H1 (cell line): ENCODE data around the gene CRKL. TPM values are rescaled to one million over a fixed set of nuclear protein-coding genes. Genes with fewer than 3 reads are reported as not detected.
"Not testable (repeated sequence)": the region's sequence is repeated elsewhere in the genome, so short reads cannot be mapped to it uniquely, and the experiment has no call there.

ENCODE experiments used
- CTCF ChIA-PET: fragments of 300-600 bp; sonication (Branson Sonifier 250); formaldehyde crosslinking; loops from one replicate; lab custom pipeline; 2021; ENCODE audit not compliant: partially characterized antibody; lab: Charles Lee
- POLR2A ChIA-PET: fragments of 300-600 bp; sonication (Branson Sonifier 250); formaldehyde crosslinking; loops from one replicate; lab custom pipeline; 2021; ENCODE audit warnings: inconsistent platforms; ENCODE audit not compliant: partially characterized antibody; lab: Charles Lee
- DNase-seq, 2 experiments: peaks; one replicate each; pipeline versions ENCODE4 v3.0.0 to v3.0.0-alpha.2; 2010 to 2022; ENCODE audit warnings: low spot score in 2 of 2, low read depth in 1 of 2, mixed read lengths in 1 of 2
- FAIRE-seq: peaks from 2 replicates; lab custom pipeline; 2011; peaks lifted over from hg19 to GRCh38; lab: Jason Lieb, UNC
- H2AFZ ChIP-seq: 2 replicates; pipeline ENCODE4 v1.8.1; 2012; ENCODE audit warnings: low read length, inconsistent platforms
- H2AK5ac ChIP-seq: 2 replicates; pipeline ENCODE4 v1.6.1; 2013; ENCODE audit warnings: low read depth, low read length
- H2BK120ac ChIP-seq: replicated peaks from 2 replicates; pipeline ENCODE3; 2013; ENCODE audit warnings: low read depth, low read length, inconsistent platforms
- H2BK12ac ChIP-seq: 2 replicates; pipeline ENCODE4 v1.6.1; 2013; ENCODE audit warnings: low read depth, low read length
- H2BK15ac ChIP-seq: 2 replicates; pipeline ENCODE4 v1.6.1; 2013; ENCODE audit warnings: low read length
- H2BK20ac ChIP-seq: 2 replicates; pipeline ENCODE4 v1.6.1; 2013; ENCODE audit warnings: low read length
- H2BK5ac ChIP-seq: 2 replicates; pipeline ENCODE4 v1.6.1; 2013; ENCODE audit warnings: low read depth, low read length
- H3K14ac ChIP-seq: 2 replicates; pipeline ENCODE4 v1.6.1; 2013; ENCODE audit warnings: inconsistent platforms; ENCODE audit not compliant: insufficient read length
- H3K18ac ChIP-seq: 2 replicates; pipeline ENCODE4 v1.6.1; 2013; ENCODE audit warnings: low read length; ENCODE audit errors: extremely low read depth
- H3K23ac ChIP-seq: 2 replicates; pipeline ENCODE4 v1.6.1; 2013; ENCODE audit warnings: inconsistent platforms; ENCODE audit not compliant: insufficient read length
- H3K23me2 ChIP-seq: 2 replicates; pipeline ENCODE4 v1.6.1; 2013; ENCODE audit warnings: low read depth, low read length
- H3K27ac ChIP-seq: 2 replicates; pipeline ENCODE4 v1.6.1; 2011; ENCODE audit warnings: low read depth, low read length, inconsistent platforms
- H3K27me3 ChIP-seq, 4 experiments: replicated peaks in 1 of 4; 1 replicate in 1 of 4; 2 replicates in 3 of 4; pipeline versions ENCODE4 v1.6.1 to v1.8.1; 2011 to 2013; ENCODE audit warnings: low read length in 3 of 4, mild to moderate bottlenecking in 3 of 4, inconsistent platforms in 2 of 4, mixed read lengths in 2 of 4, moderate library complexity in 1 of 4; ENCODE audit not compliant: control insufficient read depth in 3 of 4, insufficient read depth in 3 of 4; ENCODE audit errors: extremely low read depth in 1 of 4
- H3K36me3 ChIP-seq, 4 experiments: 2 replicates each; pipeline versions ENCODE4 v1.6.1 to v1.8.1; 2011 to 2013; ENCODE audit warnings: mild to moderate bottlenecking in 4 of 4, low read length in 3 of 4, moderate library complexity in 2 of 4, control low read depth in 1 of 4, inconsistent platforms in 1 of 4; ENCODE audit not compliant: insufficient read depth in 4 of 4, control insufficient read depth in 2 of 4
- H3K4ac ChIP-seq: replicated peaks from 2 replicates; pipeline ENCODE3; 2013; ENCODE audit warnings: low read length, low read depth, mixed read lengths, inconsistent platforms; ENCODE audit not compliant: insufficient read length
- H3K4me1 ChIP-seq, 4 experiments: replicated peaks in 1 of 4; 1 replicate in 1 of 4; 2 replicates in 3 of 4; pipeline versions ENCODE4 v1.6.1 to v1.8.1; 2011 to 2013; ENCODE audit warnings: low read length in 3 of 4, inconsistent platforms in 2 of 4, mixed read lengths in 1 of 4; ENCODE audit not compliant: insufficient read depth in 4 of 4, control insufficient read depth in 3 of 4
- H3K4me2 ChIP-seq, 2 experiments: 2 replicates each; pipeline versions ENCODE4 v1.6.1 to v1.8.1; 2011 to 2013; ENCODE audit warnings: low read depth in 2 of 2, low read length in 2 of 2, control low read depth in 1 of 2, inconsistent platforms in 1 of 2, mild to moderate bottlenecking in 1 of 2; ENCODE audit not compliant: insufficient read depth in 1 of 2
- H3K4me3 ChIP-seq, 4 experiments: fragments of 200-600, 300-600 bp in 1 of 4; sonication (generic), shearing (Covaris generic), sonication (Bioruptor Twin) in 1 of 4; 2 replicates each; pipeline versions ENCODE4 v1.5.1 to v1.8.1; 2011 to 2016; ENCODE audit warnings: low read length in 4 of 4, low read depth in 3 of 4, control low read depth in 2 of 4, inconsistent platforms in 2 of 4, mild to moderate bottlenecking in 2 of 4, mixed read lengths in 1 of 4, moderate library complexity in 1 of 4; ENCODE audit not compliant: insufficient read depth in 2 of 4; ENCODE audit errors: extremely low read depth in 1 of 4
- H3K56ac ChIP-seq: replicated peaks from 2 replicates; pipeline ENCODE3; 2013; ENCODE audit warnings: low read depth, mild to moderate bottlenecking, mixed read lengths, low read length, inconsistent platforms; ENCODE audit not compliant: insufficient read length
- H3K79me1 ChIP-seq: 2 replicates; pipeline ENCODE4 v1.6.1; 2013; ENCODE audit warnings: low read depth, low read length, control low read depth
- H3K79me2 ChIP-seq, 2 experiments: 2 replicates each; pipeline versions ENCODE4 v1.6.1 to v1.8.1; 2012 to 2013; ENCODE audit warnings: low read length in 2 of 2, mild to moderate bottlenecking in 2 of 2, inconsistent platforms in 1 of 2; ENCODE audit not compliant: insufficient read depth in 2 of 2, control insufficient read depth in 1 of 2
- H3K9ac ChIP-seq, 4 experiments: replicated peaks in 1 of 4; 1 replicate in 1 of 4; 2 replicates in 3 of 4; pipeline versions ENCODE4 v1.6.1 to v1.8.1; 2011 to 2013; ENCODE audit warnings: low read depth in 3 of 4, low read length in 3 of 4, control low read depth in 2 of 4, mild to moderate bottlenecking in 2 of 4, moderate library complexity in 2 of 4, inconsistent platforms in 1 of 4; ENCODE audit errors: extremely low read depth in 1 of 4
- H3K9me3 ChIP-seq, 2 experiments: 2 replicates each; pipeline versions ENCODE4 v1.6.1 to v1.8.1; 2012 to 2013; ENCODE audit warnings: mild to moderate bottlenecking in 2 of 2, moderate library complexity in 2 of 2, control low read depth in 1 of 2, inconsistent platforms in 1 of 2, low read depth in 1 of 2, low read length in 1 of 2, mixed read lengths in 1 of 2; ENCODE audit not compliant: insufficient read depth in 2 of 2
- H4K20me1 ChIP-seq, 2 experiments: replicated peaks in 1 of 2; 2 replicates each; pipeline versions ENCODE3 to v1.8.1; 2011 to 2013; ENCODE audit warnings: inconsistent platforms in 2 of 2, low read length in 2 of 2, mild to moderate bottlenecking in 1 of 2; ENCODE audit not compliant: insufficient read depth in 2 of 2, control insufficient read depth in 1 of 2
- H4K5ac ChIP-seq: 2 replicates; pipeline ENCODE4 v1.6.1; 2013; ENCODE audit warnings: low read length, low read depth, mixed read lengths, inconsistent platforms; ENCODE audit not compliant: insufficient read length
- H4K8ac ChIP-seq: 2 replicates; pipeline ENCODE4 v1.8.0; 2013; ENCODE audit warnings: mild to moderate bottlenecking, moderate library complexity, low read length, inconsistent platforms; ENCODE audit not compliant: insufficient read depth; ENCODE audit errors: extremely low read depth
- H4K91ac ChIP-seq: replicated peaks from 2 replicates; pipeline ENCODE3; 2013; ENCODE audit warnings: low read length, mixed read lengths, inconsistent platforms; ENCODE audit not compliant: insufficient read length
- KDM5A ChIP-seq: fragments of 200-600 bp; IDR thresholded peaks from 2 replicates; pipeline ENCODE4 v1.7.1; 2012; ENCODE audit warnings: mild to moderate bottlenecking, low read length, inconsistent platforms, mixed read lengths
- WGBS, 2 experiments: shearing (Covaris generic) in 1 of 2; methylation state at CpG; one replicate each; pipeline versions ENCODE4 v1.1.6 to v1.1.7; 2013 to 2015; ENCODE audit warnings: low lambda C conversion rate in 2 of 2, mixed read lengths in 2 of 2, inconsistent platforms in 1 of 2, low coverage in 1 of 2, missing lambda C conversion rate in 1 of 2; ENCODE audit not compliant: insufficient replicate concordance in 2 of 2, insufficient coverage in 1 of 2, insufficient read length in 1 of 2; ENCODE audit errors: extremely low coverage in 1 of 2, missing lambda C conversion rate in 1 of 2; 5-methylcytosine and 5-hydroxymethylcytosine counted together
- polyA plus RNA-seq, 7 experiments: library from polyadenylated mRNA; depleted of rRNA in 3 of 7; stranded (reverse) in 5 of 7; unstranded in 2 of 7; fragments of >200 nt in 5 of 7; fragments of 200-250 nt in 2 of 7; gene quantifications; 1 replicate in 5 of 7; 2 replicates in 1 of 7; 4 replicates in 1 of 7; pipeline versions ENCODE4 v1.2.1 to v1.2.3, GENCODE V29; 2011 to 2013; ENCODE audit warnings: missing spikeins in 2 of 7, mixed read lengths in 2 of 7
- total RNA-seq: library from RNA; stranded (reverse); fragmentation: NEBNext Ultra II Directional; extraction: Animal tissue kit (Norgen Biotek cat#: 25700); gene quantifications from 2 replicates; pipeline ENCODE4 v1.2.1, GENCODE V29; 2021

CRKL gene
- total and polyA plus RNA-seq, 2 of the 8 experiments (the other 6 are each of a cell fraction or from before 2014, with no cell fraction given): 34.5 to 94.5 TPM

DNA sequence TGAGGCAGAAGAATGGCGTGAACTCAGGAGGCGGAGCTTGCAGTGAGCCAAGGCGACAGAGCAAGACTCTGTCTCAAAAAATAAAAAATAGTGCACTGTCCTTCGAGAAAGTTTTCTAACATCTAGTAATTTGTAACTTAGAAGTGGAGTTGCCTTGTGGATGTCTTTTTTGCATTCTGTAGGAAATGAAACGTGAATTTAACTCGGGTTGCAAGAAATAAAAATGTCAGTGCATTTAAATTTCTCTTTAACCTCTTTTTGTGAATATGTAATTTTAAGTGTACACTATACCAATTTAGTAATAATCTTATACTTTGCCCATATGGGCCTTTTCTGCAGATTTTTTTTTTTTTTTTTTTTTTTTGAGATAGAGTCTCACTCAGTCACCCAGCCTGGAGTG lies 26.2 kb upstream of the CRKL start:
- Histone ChIP-seq H3K79me1 (no peaks in the 10 kb centered on the region), H3K23ac (no peak overlapping the region), H2BK15ac (no peak overlapping the region), H3K23me2 (no peaks in the 10 kb centered on the region), H3K9ac (no peak overlapping the region), H4K20me1 (no peaks in the 10 kb centered on the region), H3K79me2 (no peaks in the 10 kb centered on the region), H3K27ac (no peak overlapping the region), H3K4me1 (no peaks in the 10 kb centered on the region), H3K27me3 (no peaks in the 10 kb centered on the region), H4K91ac (no peak overlapping the region), H2BK5ac (no peak overlapping the region), H3K4me3 (no peak overlapping the region), H2BK12ac (no peak overlapping the region), H3K18ac (no peak overlapping the region), H3K9me3 (no peaks in the 10 kb centered on the region), H3K4ac (no peak overlapping the region), H3K56ac (no peak overlapping the region), H2BK20ac (no peak overlapping the region), H2BK120ac (no peak overlapping the region), H4K8ac (no peak overlapping the region), H2AK5ac (no peak overlapping the region), H2AFZ (no peak overlapping the region), H3K4me2 (no peak overlapping the region), H3K14ac (no peak overlapping the region), H3K36me3 (peaks cover 0 to 5% (median 3%) of the 10 kb centered on the region in 4 experiments; a peak in 3 of 8 replicates), H4K5ac (no peak overlapping the region)
- TF ChIP-seq KDM5A: no peak
- POLR2A ChIA-PET: interaction anchor here (0.6 kb wide), 1 partner anchor 16 kb away, joined by 3 read pairs; no protein-coding TSS in a partner anchor
- WGBS, 2 experiments: 91% methylated on average over 6 of the region's 6 CpGs; no CpG with 5 or more reads in 1 of the 2 experiments
- CTCF ChIA-PET: interaction anchor here (1.0 to 1.9 kb wide), 6 partner anchors 8 to 212 kb away, joined by 3 to 6 read pairs (median 4); no protein-coding TSS in a partner anchor
- no peak for DNase-seq
- FAIRE-seq: no peak

DNA sequence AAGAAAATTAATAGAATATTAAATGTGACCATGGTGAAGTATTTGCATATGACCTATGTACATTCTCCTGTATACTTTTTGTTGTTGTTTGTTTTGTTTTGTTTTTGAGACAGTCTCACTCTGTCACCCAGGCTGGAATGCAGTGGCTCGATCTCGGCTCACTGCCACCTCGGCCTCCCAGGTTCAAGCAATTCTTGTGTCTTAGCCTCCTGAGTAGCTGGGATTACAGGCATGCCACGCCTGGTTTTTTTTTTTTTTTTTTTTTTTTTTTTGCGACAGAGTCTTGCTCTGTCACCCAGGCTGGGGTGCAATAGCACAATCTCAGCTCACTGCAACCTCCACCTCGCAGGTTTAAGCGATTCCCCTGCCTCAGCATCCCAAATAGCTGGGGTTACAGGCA lies 19.5 kb upstream of the CRKL start:
- H3K79me1 ChIP-seq, H3K36me3 ChIP-seq, H2AFZ ChIP-seq, H2BK120ac ChIP-seq, H2BK12ac ChIP-seq, H3K79me2 ChIP-seq, H3K9ac ChIP-seq, H2AK5ac ChIP-seq, H3K23ac ChIP-seq, H3K4me3 ChIP-seq, POLR2A ChIA-PET, H3K27me3 ChIP-seq, H3K56ac ChIP-seq, H4K8ac ChIP-seq, H3K18ac ChIP-seq, FAIRE-seq, H3K4ac ChIP-seq, H2BK20ac ChIP-seq, H3K4me2 ChIP-seq, H3K4me1 ChIP-seq, H4K20me1 ChIP-seq, H3K14ac ChIP-seq, H4K91ac ChIP-seq, H2BK15ac ChIP-seq, H3K27ac ChIP-seq, H2BK5ac ChIP-seq, H3K9me3 ChIP-seq, H3K23me2 ChIP-seq, DNase-seq, H4K5ac ChIP-seq: not testable (repeated sequence)
- WGBS, 2 experiments: 82% methylated on average over 6 of the region's 7 CpGs; no CpG with 5 or more reads in 1 of the 2 experiments
- CTCF ChIA-PET: interaction anchor here (0.7 to 1.3 kb wide), 3 partner anchors 12 to 194 kb away, joined by 3 to 5 read pairs (median 3); no protein-coding TSS in a partner anchor
